ENCODE data around the gene MECP2.

- no peak for TF ChIP-seq CTCF (conservative IDR thresholded peaks at IDR 0.05; ENCODE audit: low read length)
- TF ChIP-seq EZH2phosphoT487 (IDR thresholded peaks at IDR 0.05; ENCODE audit: borderline replicate concordance, low read depth, low read length): no peak
Observed at GRCh38 chrX:154091678-154092077, 5.8 kb downstream of the MECP2 start.
